ENCODE results near the gene DSCAM.

Gene DSCAM

DNA sequence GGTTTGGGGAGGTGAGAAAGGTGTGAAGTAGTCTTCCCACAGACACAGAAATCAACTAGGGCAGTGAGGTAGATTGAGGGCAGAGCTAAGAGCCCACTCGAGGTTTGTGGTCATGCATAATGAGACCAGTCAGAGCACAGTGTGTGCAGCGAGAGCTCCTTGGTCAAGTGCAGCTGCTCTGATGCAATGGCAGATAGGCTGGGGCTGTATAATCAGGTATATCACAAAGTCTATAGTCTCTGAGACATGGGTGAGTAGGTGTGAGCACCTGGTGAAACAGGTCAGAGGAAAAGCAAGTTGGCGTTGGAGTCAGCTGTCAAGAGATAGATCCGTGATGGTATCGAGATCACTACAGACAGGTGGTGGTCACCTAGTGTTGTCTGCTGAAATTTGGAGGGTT lies 17.6 kb downstream of the DSCAM start:
- H3K27ac ChIP-seq: no peak overlapping the region
- TF ChIP-seq, protein P1, sequence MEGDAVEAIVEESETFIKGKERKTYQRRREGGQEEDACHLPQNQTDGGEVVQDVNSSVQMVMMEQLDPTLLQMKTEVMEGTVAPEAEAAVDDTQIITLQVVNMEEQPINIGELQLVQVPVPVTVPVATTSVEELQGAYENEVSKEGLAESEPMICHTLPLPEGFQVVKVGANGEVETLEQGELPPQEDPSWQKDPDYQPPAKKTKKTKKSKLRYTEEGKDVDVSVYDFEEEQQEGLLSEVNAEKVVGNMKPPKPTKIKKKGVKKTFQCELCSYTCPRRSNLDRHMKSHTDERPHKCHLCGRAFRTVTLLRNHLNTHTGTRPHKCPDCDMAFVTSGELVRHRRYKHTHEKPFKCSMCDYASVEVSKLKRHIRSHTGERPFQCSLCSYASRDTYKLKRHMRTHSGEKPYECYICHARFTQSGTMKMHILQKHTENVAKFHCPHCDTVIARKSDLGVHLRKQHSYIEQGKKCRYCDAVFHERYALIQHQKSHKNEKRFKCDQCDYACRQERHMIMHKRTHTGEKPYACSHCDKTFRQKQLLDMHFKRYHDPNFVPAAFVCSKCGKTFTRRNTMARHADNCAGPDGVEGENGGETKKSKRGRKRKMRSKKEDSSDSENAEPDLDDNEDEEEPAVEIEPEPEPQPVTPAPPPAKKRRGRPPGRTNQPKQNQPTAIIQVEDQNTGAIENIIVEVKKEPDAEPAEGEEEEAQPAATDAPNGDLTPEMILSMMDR (conservative IDR thresholded peaks at IDR 0.05): no peak

DNA sequence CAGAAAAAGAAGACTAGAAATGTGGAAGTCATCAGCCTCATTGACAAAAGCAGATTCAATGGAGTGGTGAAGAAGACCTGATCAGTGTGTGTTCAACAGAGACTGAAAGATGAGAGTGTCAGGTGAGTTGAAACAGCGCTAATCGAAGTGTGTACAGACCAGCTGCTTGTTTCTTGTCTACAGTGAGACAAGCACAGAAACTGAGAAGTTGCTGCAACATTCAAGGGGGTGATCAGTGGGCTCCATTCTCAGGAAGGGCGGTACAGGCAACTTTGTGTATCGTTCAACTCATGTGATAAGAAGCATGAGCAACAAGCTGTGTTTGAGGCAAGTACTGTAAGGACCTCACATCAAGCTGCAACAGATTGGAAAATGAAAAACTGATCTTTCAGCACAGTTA lies 19.4 kb downstream of the DSCAM start:
- H3K27ac ChIP-seq: no peak overlapping the region
- TF ChIP-seq, protein P1 (conservative IDR thresholded peaks at IDR 0.05): no peak

DNA sequence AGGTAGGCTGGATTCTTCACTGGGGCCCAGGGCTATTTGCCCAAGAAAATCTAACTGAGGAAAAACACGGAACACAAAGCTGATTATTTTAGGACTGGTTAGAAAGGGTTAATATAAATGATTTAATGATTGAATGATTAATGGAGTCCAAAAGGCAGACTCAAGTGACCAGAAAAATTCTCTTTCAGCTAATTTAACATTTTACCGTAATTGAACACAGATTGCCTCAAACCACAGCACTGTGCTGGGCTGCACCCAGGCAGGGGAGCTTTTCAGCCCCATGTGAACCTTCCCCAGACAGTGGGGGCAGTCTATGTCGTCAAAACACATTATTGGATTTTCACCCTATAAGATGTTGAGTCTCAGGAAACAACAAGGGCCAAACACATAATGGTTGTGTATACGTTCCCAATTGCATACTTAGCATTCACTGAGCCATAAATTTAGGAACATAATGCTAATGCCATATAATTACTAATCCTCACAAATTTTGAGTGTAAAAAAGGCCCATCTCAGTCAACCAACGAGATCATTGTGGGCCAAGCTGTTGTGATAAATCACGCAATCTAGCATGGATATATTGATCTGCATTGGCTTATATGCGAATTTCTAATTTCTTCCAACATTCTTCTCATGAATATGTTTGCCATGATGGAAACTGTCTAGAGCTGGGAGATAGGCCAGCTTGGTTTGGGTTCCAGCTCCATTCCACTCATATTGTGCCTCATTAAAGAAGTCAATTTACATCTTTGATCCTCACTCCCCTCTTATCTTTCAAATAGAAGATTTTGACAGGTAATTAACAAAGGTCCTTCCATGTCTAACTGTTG lies 27.7 kb downstream of the DSCAM start:
- TF ChIP-seq, protein P1 (conservative IDR thresholded peaks at IDR 0.05): no peak
- H3K27ac ChIP-seq: no peak overlapping the region

DNA sequence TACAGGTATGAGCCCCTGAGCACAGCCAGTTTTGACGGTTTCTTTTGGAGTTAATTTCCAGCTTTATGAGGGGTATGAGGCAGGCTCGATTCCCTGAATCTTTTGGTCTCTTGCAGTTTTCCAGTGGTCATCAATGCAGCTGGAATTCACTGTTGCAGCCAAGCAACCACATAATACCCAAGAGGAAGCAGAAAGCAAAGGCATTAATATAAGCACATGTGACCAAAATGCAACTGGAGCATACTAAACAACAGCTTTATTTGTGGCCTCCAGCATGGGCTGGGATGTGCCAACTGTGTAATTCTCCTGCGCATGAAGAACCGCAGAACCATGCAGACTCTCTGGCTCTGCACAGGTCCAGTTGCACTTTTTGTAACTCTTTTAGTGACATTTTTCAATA lies 33.0 kb downstream of the DSCAM start:
- no peak overlapping the region for H3K27ac ChIP-seq
- TF ChIP-seq, protein P1 (conservative IDR thresholded peaks at IDR 0.05): no peak

DNA sequence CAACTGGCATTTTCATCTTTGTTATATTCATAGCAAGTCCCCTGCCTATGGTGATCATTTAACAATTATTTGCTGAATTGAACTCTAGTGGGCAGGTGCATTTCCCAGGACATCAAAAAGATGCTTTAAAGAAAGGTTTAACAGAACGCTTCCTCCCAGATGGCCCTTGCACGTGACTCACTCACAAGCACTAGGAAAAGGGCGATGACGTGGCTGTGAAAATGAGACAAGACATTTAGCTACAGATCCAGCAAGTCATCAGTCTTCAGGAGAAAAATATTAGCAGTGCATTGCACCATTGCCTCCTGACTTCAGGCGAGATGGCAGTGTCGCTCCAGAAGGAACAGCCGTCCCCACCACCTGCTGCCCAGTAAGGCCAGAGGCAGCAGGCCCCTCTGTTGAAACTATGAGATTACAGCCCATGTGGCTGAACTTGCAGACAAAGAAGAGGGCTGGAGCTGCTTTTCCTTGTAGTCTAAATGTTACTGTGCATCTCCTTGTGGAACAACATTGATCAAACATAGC lies 37.2 kb downstream of the DSCAM start:
- no peak overlapping the region for H3K27ac ChIP-seq
- TF ChIP-seq, protein P1 (conservative IDR thresholded peaks at IDR 0.05): no peak

DNA sequence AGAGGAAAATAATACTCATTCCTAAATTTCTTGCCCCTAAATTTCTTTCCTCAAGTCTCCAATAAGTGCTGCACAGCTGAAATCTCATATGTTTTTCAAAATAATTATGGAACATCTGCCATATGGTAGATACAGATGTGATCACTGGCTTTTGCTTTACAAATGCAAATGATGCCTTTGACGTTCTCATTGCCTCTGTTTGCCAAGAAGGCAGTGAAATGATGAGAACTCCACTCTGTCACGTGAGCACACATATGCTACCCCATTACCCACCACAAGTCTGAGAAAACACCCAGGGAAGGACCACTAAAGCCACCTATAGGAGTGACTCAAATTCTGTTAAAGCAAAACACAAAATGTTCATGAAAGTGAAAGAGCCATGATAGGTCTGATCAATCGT lies 43.9 kb downstream of the DSCAM start:
- TF ChIP-seq, protein P1 (conservative IDR thresholded peaks at IDR 0.05): no peak
- no peak overlapping the region for H3K27ac ChIP-seq

DNA sequence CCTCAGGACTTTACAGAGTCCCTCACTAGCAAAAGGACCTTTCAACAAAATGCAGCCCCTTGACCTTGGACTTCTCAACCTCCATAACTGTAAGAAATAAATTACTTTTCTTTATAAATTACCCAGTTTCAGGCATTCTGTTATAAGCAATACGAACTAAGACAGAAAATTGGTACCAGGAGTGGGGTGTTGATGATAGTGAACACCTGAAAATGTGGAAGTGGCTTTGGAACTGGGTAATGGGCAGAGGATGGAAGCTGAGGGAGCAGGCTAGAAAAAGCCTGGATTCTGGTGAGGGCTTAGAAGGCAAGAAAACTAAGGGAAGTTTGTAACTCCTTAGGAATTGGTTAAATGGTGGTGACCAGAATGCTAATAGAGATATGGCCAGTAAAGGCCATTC lies 46.8 kb downstream of the DSCAM start:
- no peak overlapping the region for H3K27ac ChIP-seq
- TF ChIP-seq, protein P1 (conservative IDR thresholded peaks at IDR 0.05): no peak

Measured in VCaP (cell line).